COLO829 (cell line): ENCODE measurements around the gene C5AR2.
"Not testable (repeated sequence)": the region's sequence is repeated elsewhere in the genome, so short reads cannot be mapped to it uniquely, and the experiment has no call there.

Experiments used
- DNase-seq: peaks from one replicate; pipeline ENCODE4 v3.0.0; 2012; ENCODE audit warnings: low spot score

C5AR2 gene

GRCh38 chr19:47387623-47388022 lies 55.6 kb downstream of the C5AR2 start:
- DNase-seq = not testable (repeated sequence)

GRCh38 chr19:47388721-47389120 lies 56.7 kb downstream of the C5AR2 start:
- DNase-seq = not testable (repeated sequence)

- no peak for DNase-seq
These were observed 57.2 kb downstream of the C5AR2 start for GRCh38 chr19:47389150-47389556.

GRCh38 chr19:47390533-47391488 lies 58.8 kb downstream of the C5AR2 start:
- no peak for DNase-seq

DNA sequence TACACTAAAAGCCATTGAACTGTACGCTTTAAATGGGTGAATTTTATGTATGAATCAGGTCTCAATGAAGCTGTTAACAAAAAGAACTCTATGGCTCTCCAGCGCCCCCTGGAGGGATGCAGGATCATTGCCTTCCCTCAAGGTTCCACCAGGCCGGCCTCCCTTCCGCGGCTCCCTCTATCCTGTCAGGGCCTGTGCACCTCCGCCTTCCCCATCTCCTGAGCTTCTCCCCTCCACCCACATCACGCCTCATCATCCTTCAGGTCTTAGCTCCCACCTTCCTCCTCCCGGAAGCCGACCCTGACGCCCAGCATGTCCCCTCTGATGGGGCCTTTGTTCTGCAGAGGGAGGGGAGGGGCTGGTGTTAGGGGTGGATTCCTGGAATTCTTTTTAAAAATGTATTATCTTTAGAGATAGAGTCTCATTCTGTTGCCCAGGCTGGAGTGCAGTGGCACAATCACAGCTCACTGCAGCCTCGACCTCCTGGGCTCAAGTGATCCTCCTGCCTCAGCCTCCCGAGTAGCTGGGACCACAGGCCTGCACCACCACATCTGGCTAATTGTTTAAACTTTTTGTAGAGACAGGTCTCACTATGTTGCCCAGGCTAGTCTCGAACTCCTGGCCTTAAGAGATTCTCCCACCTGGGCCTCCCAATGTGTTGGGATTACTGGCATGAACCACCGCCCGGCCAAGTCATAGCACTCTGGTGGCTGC lies 59.7 kb downstream of the C5AR2 start:
- peak; percentile 58 for DNase-seq
